AG10803 (cell line): Measurements from ENCODE around the gene CCNI.
"Not testable (repeated sequence)": the region's sequence is repeated elsewhere in the genome, so short reads cannot be mapped to it uniquely, and the experiment has no call there.

ENCODE experiments used
- DNase-seq: peaks from one replicate; pipeline ENCODE4 v3.0.0; 2010; ENCODE audit warnings: low read depth
- H3K4me3 ChIP-seq: 2 replicates; pipeline ENCODE4 v1.5.1; 2011; ENCODE audit warnings: mild to moderate bottlenecking, low read length, control low read depth
- TF ChIP-seq, protein P1 (sequence below): conservative IDR thresholded peaks from 2 replicates; pipeline ENCODE4 v1.5.1; 2011; ENCODE audit warnings: mild to moderate bottlenecking, low read length, control low read depth, inconsistent platforms

CCNI gene

DNA sequence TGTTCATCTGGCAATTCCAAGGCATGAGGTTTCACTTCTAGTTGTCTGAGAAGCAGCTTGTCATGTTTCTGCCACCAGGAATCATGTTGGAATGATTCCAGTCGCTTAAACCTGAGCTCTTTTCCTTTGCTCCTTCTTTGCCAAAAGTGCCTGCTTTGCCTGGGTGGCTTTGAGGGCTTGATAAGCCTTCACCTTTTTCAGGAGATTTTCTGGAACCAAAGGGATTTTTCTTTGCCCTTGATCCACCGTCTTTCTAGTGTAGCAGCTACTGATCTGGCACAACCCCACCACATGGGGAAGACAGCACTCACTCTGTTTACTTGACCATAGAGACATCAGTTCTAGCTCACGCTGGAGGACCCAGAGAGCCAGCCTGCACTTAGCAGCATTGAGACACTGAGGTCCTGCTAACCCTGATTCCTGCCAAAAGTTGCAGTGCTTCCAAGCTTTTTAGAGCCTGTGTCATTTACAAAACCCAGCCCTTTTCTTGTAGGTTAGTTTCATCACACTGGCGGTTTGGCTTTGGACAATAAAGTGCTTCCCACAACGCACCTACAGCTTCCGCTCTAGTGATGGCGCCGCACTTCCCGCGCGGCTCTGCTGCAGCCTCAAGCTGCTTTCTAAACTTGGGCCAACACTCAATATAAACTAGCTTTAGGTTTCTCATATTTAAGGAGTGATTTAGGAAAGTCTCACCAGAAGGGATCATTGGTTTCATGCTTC, 7.3 kb upstream of the CCNI start:
- TF ChIP-seq, protein P1, sequence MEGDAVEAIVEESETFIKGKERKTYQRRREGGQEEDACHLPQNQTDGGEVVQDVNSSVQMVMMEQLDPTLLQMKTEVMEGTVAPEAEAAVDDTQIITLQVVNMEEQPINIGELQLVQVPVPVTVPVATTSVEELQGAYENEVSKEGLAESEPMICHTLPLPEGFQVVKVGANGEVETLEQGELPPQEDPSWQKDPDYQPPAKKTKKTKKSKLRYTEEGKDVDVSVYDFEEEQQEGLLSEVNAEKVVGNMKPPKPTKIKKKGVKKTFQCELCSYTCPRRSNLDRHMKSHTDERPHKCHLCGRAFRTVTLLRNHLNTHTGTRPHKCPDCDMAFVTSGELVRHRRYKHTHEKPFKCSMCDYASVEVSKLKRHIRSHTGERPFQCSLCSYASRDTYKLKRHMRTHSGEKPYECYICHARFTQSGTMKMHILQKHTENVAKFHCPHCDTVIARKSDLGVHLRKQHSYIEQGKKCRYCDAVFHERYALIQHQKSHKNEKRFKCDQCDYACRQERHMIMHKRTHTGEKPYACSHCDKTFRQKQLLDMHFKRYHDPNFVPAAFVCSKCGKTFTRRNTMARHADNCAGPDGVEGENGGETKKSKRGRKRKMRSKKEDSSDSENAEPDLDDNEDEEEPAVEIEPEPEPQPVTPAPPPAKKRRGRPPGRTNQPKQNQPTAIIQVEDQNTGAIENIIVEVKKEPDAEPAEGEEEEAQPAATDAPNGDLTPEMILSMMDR = no peak
- H3K4me3 ChIP-seq = no peak overlapping the region
- no peak for DNase-seq

DNA sequence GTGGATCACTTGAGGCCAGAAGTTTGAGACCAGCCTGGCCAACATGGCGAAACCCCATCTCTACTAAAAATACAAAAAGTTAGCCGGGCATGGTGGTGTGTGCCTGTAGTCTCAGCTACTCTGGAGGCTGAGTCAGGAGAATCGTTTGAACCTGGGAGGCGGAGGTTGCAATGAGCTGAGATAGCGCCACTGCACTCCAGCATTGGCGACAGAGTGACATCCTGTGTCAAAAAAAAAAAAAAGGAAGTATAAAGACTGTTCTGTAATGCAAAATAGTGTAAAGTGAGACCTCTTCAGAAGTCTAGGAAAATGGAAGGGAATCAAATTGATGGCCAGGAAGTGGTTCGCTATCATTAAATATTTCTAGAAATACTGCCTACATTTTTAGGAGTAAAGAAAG, 5.0 kb upstream of the CCNI start:
- not testable (repeated sequence) for DNase-seq, H3K4me3 ChIP-seq

DNA sequence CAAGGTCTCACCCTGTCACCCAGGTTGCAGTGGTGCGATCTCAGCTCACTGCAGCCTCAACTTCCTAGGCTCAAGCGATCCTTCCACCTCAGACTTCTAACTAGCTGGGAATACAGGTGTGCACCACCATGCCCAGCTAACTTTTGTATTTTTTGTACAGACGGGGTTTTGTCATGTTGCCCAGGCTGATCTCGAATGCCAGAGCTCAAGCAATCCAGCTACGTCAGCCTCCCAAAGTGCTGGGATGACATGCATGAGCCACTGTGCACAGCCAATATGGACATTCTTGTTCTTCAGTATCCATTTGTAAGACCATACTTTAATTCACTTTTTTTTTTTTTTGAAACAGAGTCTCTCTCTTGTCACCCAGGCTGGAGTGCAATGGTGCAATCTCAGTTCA, 3.5 kb upstream of the CCNI start:
- no peak overlapping the region for H3K4me3 ChIP-seq
- TF ChIP-seq, protein P1 = no peak
- DNase-seq = no peak

DNA sequence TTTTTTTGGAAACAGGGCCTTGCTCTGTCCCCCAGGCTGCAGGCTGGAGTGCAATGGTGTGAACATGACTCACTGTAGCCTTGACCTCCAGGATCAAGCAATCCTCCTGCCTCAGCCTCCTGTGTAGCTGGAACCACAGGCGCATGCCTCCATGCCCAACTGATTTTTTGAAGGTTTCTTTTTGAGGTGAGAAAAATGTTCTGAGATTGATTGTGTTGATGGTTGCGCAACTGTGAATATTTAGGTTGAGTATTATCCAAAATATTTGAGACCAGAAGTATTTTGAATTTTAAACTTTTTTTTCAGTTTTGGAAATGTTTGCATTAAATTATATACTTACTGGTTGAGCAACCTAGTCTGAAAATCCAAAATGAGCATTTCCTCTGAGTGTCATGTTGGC, 2.6 kb upstream of the CCNI start:
- DNase-seq = no peak
- no peak overlapping the region for H3K4me3 ChIP-seq

DNA sequence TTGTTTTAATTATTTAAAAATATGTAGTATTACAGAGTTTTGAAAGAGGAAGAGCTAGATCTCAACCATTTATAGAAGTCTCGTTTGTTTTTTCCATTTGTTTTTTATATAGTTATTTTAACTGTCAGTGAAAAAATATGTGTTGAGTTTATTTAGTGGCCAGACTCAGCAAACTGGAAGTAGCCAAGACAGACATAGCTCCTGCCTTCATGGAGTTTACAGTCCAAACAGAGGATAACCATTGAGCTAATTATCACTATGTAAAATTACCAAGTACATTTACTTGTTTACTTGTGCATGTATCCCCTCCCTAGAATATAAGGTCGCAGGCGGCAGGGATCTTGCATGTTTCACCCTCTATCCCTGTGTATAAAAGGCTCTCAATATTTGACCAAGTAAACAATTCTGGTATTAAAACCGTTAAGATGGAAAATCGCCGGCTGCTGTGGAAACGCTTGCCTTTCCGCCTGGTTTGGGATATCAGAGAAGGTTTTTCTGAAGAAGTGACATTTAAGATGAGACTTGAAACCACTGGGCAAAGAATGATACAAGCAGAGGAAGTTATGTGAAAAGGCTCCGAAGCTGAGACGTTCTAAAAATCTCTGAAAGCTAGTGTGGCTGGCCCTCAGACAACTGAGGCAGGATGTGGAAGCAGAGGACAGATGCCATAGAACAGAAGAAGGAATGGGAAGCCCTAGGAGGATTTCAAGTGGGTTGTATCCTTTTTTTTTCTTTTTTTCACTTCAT, 1.3 kb upstream of the CCNI start:
- TF ChIP-seq, protein P1 = no peak
- DNase-seq = no peak
- peak overlapping the region; percentile 88 for H3K4me3 ChIP-seq

More for the DNA sequence above, 2.6 kb upstream of the CCNI start:
- TF ChIP-seq, protein P1 = no peak

DNA sequence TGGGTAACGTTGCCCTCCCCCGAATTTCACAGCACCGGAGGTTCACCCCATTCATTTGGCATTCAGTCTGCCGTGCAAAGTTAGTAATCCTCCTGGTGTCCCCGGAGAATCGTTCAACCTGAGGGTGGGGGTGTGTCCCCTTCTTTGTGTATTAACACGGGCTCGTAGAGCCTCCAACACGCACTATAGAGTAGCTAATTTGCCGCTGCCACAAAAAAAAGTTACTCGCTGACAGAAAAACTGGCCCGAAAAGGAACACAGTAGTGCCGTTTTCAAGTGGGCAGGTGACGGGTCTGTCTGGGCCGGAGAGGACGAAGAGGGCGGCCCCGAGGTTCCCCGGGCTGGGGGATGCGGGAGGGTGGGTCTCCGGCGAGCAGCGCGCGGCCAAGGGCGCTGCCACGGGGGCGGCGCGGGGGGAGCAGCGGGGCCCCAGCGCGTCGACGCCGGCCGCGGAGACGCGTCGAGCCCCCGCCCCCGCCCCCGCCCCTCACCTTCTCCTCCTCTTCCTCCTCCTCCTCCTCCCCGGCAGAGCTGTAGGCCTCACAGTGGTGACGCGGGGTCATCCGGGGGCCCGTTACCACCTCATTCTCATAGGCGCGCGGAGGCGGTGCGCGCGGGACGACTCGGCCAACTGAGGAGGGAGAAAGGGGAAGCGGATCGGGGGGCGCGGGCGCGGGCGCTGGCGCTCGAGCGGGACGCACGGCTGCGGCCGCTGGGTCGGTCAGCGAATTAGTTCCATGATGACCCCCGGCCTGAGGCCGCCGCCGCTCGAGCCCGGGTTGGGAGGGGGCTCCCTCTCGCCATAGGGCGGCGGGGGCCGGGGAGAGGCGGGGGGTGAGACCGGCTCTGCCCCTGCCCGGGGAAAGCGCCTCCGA, 571 bp downstream of the CCNI start:
- peak; percentile 69 for DNase-seq
- H3K4me3 ChIP-seq = peak overlapping the region; percentile 88
- TF ChIP-seq, protein P1 = no peak

DNA sequence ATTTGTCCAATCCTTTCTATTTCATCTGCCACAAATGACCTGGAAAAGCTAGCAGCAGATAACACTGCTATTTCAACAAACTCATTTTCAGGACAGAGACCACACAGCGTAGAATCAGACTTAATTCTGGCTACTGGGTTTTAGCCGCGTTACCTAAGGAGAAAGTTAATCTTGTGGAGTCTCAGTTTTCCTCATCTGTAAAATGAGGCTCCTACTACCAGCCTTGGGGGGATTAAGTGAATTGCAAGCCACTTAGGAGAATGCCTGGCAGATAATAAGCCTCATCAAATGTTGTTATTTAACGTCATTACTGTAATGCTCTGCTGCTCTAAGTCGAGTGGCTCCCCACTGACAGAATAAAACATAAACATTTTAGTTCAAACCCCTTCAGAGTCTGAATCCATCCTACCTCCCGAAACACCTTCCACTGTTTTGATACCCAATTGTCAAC, 1.4 kb downstream of the CCNI start:
- DNase-seq = no peak
- peak overlapping the region; percentile 88 for H3K4me3 ChIP-seq
- TF ChIP-seq, protein P1 = no peak
